OCI-LY1 (cell line): ENCODE measurements around the gene CACNA1D.

Source experiments
- H2AFZ ChIP-seq: fragments of 200-600 bp; sonication (generic), shearing (Covaris generic); 2 replicates; pipeline ENCODE4 v1.6.0; 2014; ENCODE audit warnings: antibody characterized with exemption, mild to moderate bottlenecking, low read length
- H3F3A ChIP-seq: fragments of 200-600 bp; sonication (generic), shearing (Covaris generic); 2 replicates; pipeline ENCODE4 v1.6.0; 2014; ENCODE audit warnings: mild to moderate bottlenecking, antibody characterized with exemption, low read length, moderate library complexity; ENCODE audit not compliant: insufficient read depth
- H3K27ac ChIP-seq: fragments of 200-600 bp; sonication (generic); 2 replicates; pipeline ENCODE4 v1.5.1; 2014; ENCODE audit warnings: low read length, mixed run types, mild to moderate bottlenecking, low read depth; ENCODE audit not compliant: poor library complexity, severe bottlenecking
- H3K27me3 ChIP-seq: fragments of 200-600 bp; sonication (generic); 2 replicates; pipeline ENCODE4 v1.6.0; 2014; ENCODE audit warnings: antibody characterized with exemption, mild to moderate bottlenecking, low read length, moderate library complexity; ENCODE audit not compliant: insufficient read depth
- H3K36me3 ChIP-seq: fragments of 200-600 bp; sonication (generic); 2 replicates; pipeline ENCODE4 v1.6.1; 2014; ENCODE audit warnings: mild to moderate bottlenecking, antibody characterized with exemption, low read length, moderate library complexity, mixed read lengths; ENCODE audit not compliant: insufficient read depth
- H3K4me1 ChIP-seq: fragments of 200-600 bp; sonication (generic); 2 replicates; pipeline ENCODE4 v1.5.1; 2014; ENCODE audit warnings: mild to moderate bottlenecking, low read length, moderate library complexity; ENCODE audit not compliant: insufficient read depth, severe bottlenecking
- H3K4me2 ChIP-seq: fragments of 200-600 bp; sonication (generic), shearing (Covaris generic); 2 replicates; pipeline ENCODE4 v1.6.1; 2014; ENCODE audit warnings: low read length
- H3K4me3 ChIP-seq: fragments of 200-600 bp; sonication (generic); 2 replicates; pipeline ENCODE4 v1.5.1; 2014; ENCODE audit warnings: low read length, low read depth, mild to moderate bottlenecking, mixed read lengths; ENCODE audit not compliant: poor library complexity, severe bottlenecking
- H3K79me2 ChIP-seq: fragments of 200-600 bp; shearing (Covaris generic); 2 replicates; pipeline ENCODE4 v1.6.1; 2016; ENCODE audit warnings: mixed run types, low read length, mixed read lengths; ENCODE audit not compliant: insufficient read depth
- H3K9ac ChIP-seq: fragments of 200-600 bp; sonication (generic), shearing (Covaris generic); 2 replicates; pipeline ENCODE4 v1.6.1; 2014; ENCODE audit warnings: mild to moderate bottlenecking, low read length, mixed read lengths
- H3K9me2 ChIP-seq: fragments of 200-600 bp; sonication (generic), shearing (Covaris generic); 2 replicates; pipeline ENCODE4 v1.6.1; 2014; ENCODE audit warnings: low read depth, mild to moderate bottlenecking, low read length, mixed read lengths
- H3K9me3 ChIP-seq: fragments of 200-600 bp; shearing (Covaris generic); 2 replicates; pipeline ENCODE4 v1.6.1; 2014; ENCODE audit warnings: low read length, mixed read lengths
- H4K20me1 ChIP-seq: fragments of 200-600 bp; sonication (generic), shearing (Covaris generic); 2 replicates; pipeline ENCODE4 v1.6.0; 2016; ENCODE audit warnings: mild to moderate bottlenecking, low read length; ENCODE audit not compliant: insufficient read depth
- CTCF ChIP-seq: fragments of 200-600 bp; sonication (generic), shearing (Covaris generic); IDR thresholded peaks from 2 replicates; pipeline ENCODE4 v1.5.1; 2017; ENCODE audit warnings: mild to moderate bottlenecking, antibody characterized with exemption, low read length, moderate library complexity, mixed read lengths
- EZH2 ChIP-seq: fragments of 200-600 bp; sonication (generic), shearing (Covaris generic); IDR thresholded peaks from 2 replicates; pipeline ENCODE4 v1.8.0; 2017; ENCODE audit warnings: borderline replicate concordance, mixed run types, mild to moderate bottlenecking, antibody characterized with exemption, low read length, moderate library complexity, mixed read lengths

CACNA1D gene

GRCh38 chr3:53649816-53650215 lies 155.4 kb downstream of the CACNA1D start:
- Histone ChIP-seq H3K79me2 (no peaks in the 10 kb centered on the region), H3K9ac (no peak overlapping the region), H3K36me3 (no peaks in the 10 kb centered on the region), H3K9me2 (no peaks in the 10 kb centered on the region), H3K4me3 (no peak overlapping the region), H3K4me1 (no peaks in the 10 kb centered on the region), H3K27me3 (no peaks in the 10 kb centered on the region), H2AFZ (no peak overlapping the region), H3K4me2 (no peak overlapping the region), H4K20me1 (no peaks in the 10 kb centered on the region), H3K27ac (no peak overlapping the region), H3K9me3 (no peaks in the 10 kb centered on the region), H3F3A (no peaks in the 10 kb centered on the region)
- no peak for TF ChIP-seq EZH2
- TF ChIP-seq CTCF, result no peak

GRCh38 chr3:53650424-53650823 lies 156.0 kb downstream of the CACNA1D start:
- Histone ChIP-seq H2AFZ (no peak overlapping the region), H3K4me1 (no peaks in the 10 kb centered on the region), H3K9me3 (no peaks in the 10 kb centered on the region), H3K9me2 (no peaks in the 10 kb centered on the region), H3K36me3 (no peaks in the 10 kb centered on the region), H4K20me1 (no peaks in the 10 kb centered on the region), H3F3A (no peaks in the 10 kb centered on the region), H3K9ac (no peak overlapping the region), H3K27ac (no peak overlapping the region), H3K79me2 (no peaks in the 10 kb centered on the region), H3K4me2 (no peak overlapping the region), H3K4me3 (no peak overlapping the region), H3K27me3 (no peaks in the 10 kb centered on the region)
- TF ChIP-seq CTCF (no peak), EZH2 (no peak)

GRCh38 chr3:53650928-53651661 lies 156.7 kb downstream of the CACNA1D start:
- Histone ChIP-seq H4K20me1 (no peaks in the 10 kb centered on the region), H3K9me3 (no peaks in the 10 kb centered on the region), H3K9ac (no peak overlapping the region), H3K27ac (no peak overlapping the region), H3K36me3 (no peaks in the 10 kb centered on the region), H3F3A (no peaks in the 10 kb centered on the region), H3K27me3 (no peaks in the 10 kb centered on the region), H3K79me2 (no peaks in the 10 kb centered on the region), H3K4me3 (no peak overlapping the region), H3K4me2 (no peak overlapping the region), H3K4me1 (no peaks in the 10 kb centered on the region), H3K9me2 (no peaks in the 10 kb centered on the region), H2AFZ (no peak overlapping the region)
- TF ChIP-seq CTCF (no peak), EZH2 (no peak)
